NCI-H1048 (cell line): ENCODE measurements around the gene STAC3.

Experiments used
- DNase-seq: peaks from one replicate; lab custom pipeline; 2025; lab: John Stamatoyannopoulos, UW

STAC3 gene

GRCh38 chr12:57210461-57210860 lies 40.5 kb downstream of the STAC3 start:
- DNase-seq = no peak

DNA sequence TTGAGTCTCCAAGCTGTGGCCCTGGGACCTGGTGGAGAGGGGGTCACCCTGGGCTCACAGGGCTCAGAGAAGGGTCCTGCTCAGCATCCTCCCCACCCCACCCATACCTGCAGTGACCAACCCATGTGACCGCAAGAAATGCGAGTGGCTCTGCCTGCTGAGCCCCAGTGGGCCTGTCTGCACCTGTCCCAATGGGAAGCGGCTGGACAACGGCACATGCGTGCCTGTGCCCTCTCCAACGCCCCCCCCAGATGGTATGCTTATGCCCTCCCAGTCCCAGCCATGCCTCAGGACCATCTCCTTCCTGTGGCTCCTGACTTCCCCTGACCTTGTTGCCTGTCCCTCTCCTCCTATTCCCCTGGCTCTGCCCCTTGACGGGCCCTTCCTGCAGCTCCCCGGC lies 41.1 kb downstream of the STAC3 start:
- no peak for DNase-seq

DNA sequence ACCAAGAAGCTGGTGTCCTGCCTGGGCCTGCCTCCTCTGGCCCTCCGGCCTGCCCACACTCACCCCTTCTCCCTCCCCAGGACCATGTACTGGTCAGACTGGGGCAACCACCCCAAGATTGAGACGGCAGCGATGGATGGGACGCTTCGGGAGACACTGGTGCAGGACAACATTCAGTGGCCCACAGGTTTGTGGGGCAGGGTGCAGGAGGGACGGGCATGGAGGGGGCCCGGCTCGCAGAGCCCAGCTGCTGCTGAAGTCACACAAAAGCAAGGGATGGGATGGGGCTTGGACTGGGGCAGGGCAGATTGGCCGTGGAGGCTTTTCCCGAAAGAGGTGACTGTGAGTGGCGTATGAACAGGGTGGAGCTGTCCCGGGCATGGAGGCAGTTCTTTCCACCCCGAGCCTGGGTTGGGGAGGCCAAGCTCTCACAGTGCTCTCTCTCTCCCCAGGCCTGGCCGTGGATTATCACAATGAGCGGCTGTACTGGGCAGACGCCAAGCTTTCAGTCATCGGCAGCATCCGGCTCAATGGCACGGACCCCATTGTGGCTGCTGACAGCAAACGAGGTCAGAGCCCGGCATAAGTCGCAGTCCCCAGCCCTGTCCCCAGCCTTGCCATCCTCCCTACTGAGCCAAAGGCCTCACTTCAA lies 42.2 kb downstream of the STAC3 start:
- DNase-seq = no peak

- DNase-seq = no peak
These were observed 43.0 kb downstream of the STAC3 start for GRCh38 chr12:57207731-57208630.

DNA sequence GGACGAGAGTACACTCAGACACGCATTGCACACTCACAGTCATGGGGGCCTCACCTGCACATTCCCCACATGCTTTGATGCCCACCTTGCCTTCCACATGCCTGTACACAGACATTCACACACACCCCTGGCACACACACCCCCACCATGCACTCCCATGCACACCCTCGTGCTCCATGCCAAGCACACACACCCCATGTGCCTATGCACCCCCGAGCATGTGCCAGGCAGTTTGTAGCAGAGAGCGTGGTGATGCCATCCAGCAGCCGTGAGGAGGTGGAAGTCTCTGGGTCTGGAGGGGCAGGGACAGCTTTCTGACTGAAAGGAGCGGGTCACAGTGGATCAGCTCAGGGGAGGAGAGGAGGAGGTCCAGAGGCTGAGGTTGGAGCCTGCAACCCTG lies 45.1 kb downstream of the STAC3 start:
- no peak for DNase-seq

DNA sequence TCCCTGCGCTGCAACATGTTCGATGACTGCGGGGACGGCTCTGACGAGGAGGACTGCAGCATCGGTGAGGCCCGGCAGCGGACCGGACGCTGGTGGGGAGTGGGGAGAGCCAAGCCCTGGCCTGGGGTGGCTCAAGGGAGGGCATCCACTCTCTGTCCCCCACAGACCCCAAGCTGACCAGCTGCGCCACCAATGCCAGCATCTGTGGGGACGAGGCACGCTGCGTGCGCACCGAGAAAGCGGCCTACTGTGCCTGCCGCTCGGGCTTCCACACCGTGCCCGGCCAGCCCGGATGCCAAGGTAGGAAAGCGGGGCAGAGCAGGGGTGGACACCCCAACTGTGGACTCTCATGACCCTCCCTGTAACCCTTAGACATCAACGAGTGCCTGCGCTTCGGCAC lies 45.8 kb downstream of the STAC3 start:
- no peak for DNase-seq

DNA sequence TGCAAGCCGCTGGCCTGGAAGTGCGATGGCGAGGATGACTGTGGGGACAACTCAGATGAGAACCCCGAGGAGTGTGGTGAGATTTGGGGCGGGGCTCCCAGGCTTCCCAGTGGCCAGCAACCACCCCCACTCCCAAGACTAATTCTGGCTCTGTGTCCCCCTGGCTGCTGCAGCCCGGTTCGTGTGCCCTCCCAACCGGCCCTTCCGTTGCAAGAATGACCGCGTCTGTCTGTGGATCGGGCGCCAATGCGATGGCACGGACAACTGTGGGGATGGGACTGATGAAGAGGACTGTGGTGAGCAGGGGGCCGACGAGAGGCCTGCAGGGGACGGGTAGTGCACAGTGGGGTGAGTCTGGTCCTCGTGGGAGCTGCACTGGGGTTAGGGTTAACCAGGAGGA lies 46.5 kb downstream of the STAC3 start:
- no peak for DNase-seq

DNA sequence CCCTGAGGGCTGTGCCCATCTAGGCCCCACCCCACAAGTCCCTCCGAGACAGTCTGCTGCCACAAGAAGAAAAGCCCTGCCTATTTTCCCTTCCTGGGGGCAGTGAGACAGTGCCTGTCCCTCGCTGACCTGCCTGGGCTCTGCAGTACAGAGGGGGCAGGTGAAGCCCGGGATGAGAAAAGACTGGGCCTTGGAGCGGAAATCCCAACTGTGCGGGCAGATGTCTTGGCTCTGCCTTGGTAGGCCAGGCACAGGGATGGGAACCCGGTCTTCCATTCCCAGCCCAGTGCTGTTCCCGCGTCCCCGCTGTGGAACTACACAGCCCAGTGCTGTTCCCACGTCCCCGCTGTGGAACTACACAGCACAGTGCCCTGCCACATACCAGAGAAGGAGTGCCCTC lies 47.2 kb downstream of the STAC3 start:
- no peak for DNase-seq

DNA sequence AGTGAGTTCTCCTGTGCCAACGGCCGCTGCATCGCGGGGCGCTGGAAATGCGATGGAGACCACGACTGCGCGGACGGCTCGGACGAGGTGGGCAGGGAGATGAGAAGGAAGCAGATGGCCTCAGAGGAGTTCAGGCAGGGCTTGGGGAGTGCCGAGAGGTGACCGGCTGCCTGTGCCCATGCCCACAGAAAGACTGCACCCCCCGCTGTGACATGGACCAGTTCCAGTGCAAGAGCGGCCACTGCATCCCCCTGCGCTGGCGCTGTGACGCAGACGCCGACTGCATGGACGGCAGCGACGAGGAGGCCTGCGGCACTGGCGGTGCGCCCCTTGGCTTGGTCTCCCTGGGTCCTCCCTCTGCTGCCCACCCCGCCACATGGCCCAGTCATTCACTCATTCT lies 47.8 kb downstream of the STAC3 start:
- DNase-seq = no peak

DNA sequence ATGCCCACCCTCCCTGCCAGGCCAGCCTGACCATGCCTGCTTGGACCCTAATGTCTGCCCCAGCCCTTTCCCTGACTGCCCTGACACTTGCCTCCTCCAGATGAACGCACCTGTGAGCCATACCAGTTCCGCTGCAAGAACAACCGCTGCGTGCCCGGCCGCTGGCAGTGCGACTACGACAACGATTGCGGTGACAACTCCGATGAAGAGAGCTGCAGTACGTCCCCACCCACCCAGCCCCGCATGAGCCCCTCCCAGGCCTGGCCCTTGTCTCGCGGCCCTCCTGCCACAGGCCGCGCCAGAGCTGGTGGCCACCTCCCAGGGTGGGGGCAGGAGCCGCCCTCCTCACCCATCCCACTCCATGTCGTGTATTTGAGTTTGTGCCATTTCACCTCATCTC lies 48.7 kb downstream of the STAC3 start:
- no peak for DNase-seq

DNA sequence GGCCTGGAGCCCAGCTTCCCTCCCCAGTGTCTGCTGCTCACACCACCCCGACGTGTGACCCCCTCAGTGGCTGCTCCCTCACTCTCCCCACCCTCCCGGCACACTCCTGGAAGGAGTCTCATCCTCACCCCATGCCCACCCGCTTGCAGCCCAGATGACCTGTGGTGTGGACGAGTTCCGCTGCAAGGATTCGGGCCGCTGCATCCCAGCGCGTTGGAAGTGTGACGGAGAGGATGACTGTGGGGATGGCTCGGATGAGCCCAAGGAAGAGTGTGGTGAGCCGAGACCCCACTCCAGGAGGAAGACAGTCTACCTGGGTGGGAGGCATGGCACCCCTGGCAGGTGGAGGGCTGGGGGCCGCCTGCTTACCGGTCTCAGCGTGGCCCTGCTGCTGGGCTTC lies 49.4 kb downstream of the STAC3 start:
- no peak for DNase-seq

GRCh38 chr12:57201219-57201618 lies 49.8 kb downstream of the STAC3 start:
- no peak for DNase-seq

GRCh38 chr12:57200497-57200896 lies 50.5 kb downstream of the STAC3 start:
- no peak for DNase-seq

DNA sequence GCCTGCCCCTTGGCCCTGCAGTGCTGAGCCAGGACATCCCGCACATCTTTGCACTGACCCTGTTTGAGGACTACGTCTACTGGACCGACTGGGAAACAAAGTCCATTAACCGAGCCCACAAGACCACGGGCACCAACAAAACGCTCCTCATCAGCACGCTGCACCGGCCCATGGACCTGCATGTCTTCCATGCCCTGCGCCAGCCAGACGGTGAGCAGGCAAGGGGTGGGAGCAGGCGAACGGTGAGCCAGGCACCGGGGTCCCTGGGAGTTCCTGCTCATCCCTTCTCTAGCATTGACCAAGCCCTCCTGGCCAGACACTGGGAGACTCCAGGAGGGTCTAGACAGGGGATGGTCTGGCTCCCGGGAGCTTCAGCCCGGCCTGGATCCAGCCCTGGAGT lies 51.8 kb downstream of the STAC3 start:
- DNase-seq = no peak

GRCh38 chr12:57198329-57198728 lies 52.7 kb downstream of the STAC3 start:
- no peak for DNase-seq

DNA sequence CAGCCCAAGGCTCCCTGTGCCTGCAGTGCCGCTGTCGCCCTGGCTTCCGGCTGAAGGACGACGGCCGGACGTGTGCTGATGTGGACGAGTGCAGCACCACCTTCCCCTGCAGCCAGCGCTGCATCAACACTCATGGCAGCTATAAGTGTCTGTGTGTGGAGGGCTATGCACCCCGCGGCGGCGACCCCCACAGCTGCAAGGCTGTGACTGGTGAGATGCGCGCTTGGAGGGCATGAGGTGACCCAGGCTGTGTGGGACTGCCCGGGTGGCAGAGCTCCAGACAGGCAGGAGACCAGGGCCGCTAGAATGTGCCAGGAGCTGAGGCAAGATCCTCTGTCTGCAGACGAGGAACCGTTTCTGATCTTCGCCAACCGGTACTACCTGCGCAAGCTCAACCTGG lies 54.0 kb downstream of the STAC3 start:
- no peak for DNase-seq

DNA sequence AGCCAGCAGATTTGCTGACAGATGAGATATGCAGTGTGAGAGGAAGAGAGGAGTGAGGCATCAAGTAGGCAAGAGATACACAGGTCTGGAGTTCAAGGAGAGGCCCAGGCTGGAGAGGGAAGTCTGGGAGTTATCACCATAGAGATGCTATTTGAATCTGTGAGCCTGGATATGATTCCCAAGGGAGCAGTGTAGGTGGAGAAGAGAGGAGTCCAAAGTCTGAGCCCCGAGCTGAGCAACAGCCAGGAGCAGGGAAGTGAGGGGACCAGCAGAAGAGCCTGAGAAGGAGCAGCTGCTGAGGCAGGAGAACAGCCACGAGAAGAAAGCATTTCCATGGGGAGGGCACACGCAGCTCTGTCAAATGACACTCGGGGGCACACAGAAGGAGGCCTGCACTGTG lies 54.5 kb downstream of the STAC3 start:
- no peak for DNase-seq

- no peak for DNase-seq
These were observed 55.2 kb downstream of the STAC3 start for GRCh38 chr12:57195611-57196371.

DNA sequence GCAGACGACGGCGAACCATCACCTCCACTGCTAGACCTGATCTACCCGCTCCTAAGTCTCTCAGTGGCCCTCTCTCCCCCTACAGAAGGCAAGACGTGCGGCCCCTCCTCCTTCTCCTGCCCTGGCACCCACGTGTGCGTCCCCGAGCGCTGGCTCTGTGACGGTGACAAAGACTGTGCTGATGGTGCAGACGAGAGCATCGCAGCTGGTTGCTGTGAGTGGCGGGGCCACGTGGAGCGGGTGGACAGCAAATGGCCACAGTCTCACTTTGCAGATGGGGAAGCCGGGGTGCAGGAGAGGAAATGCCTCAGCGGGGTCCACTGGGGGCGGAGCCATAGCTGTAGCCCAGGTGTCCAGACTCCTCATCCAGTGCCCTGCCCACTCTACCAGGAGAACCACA lies 55.8 kb downstream of the STAC3 start:
- no peak for DNase-seq

GRCh38 chr12:57194253-57194652 lies 56.7 kb downstream of the STAC3 start:
- no peak for DNase-seq

- DNase-seq = no peak
These were observed 57.2 kb downstream of the STAC3 start for GRCh38 chr12:57193706-57194245.
